DMS114 treated with DMSO at 0.1 percent for 48 hours (cell line): ENCODE results near the gene ZBTB48.
"Not testable (repeated sequence)": the region's sequence is repeated elsewhere in the genome, so short reads cannot be mapped to it uniquely, and the experiment has no call there.

Experiments
- DNase-seq: peaks from one replicate; lab custom pipeline; 2025; ENCODE audit not compliant: unreplicated experiment; lab: John Stamatoyannopoulos, UW

ZBTB48 gene

DNA sequence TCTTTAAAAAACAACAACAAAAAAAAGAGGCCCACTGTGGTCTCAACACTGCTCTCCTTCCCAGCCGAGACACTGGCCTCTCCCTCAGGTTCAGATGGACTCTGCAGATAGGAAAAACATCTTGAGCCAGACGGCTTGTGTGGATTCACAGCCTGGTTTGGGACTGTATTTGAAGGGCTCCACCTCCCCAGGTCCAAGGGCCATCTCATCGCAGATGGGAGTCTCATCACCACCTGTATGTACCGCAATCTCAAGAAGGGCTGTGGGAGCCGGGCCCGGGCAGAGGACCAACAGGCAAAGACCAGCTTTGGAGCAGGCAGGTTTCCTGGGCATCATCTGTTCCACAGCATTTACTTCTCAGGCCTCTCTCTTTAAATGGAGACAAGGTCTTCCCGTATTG lies 10.3 kb downstream of the ZBTB48 start:
- no peak for DNase-seq

GRCh38 chr1:6591222-6591621 lies 11.4 kb downstream of the ZBTB48 start:
- no peak for DNase-seq

DNA sequence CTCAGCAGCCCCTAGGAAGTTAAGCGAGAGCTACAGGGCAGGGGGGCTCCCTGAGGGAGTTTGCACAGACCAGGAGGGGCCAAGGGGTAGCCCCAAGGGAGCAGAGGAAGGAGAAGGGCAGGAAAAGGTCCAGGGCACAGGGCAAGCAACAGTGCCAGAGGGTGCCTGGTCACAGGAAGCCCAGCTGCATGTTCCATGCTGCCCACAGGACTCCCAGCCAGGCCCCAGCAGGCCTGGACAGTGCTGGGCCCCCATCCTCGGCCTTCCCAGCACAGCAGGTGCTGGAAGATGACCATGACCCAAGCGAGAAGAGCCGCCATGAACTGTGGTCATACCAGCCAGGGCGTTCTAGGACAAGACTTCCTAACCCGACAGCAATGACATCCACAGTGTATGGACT lies 11.8 kb downstream of the ZBTB48 start:
- no peak for DNase-seq

- no peak for DNase-seq
These were observed 12.6 kb downstream of the ZBTB48 start for GRCh38 chr1:6592441-6592840.

- DNase-seq: no peak
These were observed 13.2 kb downstream of the ZBTB48 start for GRCh38 chr1:6592865-6593593.

- no peak for DNase-seq
These were observed 14.0 kb downstream of the ZBTB48 start for GRCh38 chr1:6593810-6594209.

DNA sequence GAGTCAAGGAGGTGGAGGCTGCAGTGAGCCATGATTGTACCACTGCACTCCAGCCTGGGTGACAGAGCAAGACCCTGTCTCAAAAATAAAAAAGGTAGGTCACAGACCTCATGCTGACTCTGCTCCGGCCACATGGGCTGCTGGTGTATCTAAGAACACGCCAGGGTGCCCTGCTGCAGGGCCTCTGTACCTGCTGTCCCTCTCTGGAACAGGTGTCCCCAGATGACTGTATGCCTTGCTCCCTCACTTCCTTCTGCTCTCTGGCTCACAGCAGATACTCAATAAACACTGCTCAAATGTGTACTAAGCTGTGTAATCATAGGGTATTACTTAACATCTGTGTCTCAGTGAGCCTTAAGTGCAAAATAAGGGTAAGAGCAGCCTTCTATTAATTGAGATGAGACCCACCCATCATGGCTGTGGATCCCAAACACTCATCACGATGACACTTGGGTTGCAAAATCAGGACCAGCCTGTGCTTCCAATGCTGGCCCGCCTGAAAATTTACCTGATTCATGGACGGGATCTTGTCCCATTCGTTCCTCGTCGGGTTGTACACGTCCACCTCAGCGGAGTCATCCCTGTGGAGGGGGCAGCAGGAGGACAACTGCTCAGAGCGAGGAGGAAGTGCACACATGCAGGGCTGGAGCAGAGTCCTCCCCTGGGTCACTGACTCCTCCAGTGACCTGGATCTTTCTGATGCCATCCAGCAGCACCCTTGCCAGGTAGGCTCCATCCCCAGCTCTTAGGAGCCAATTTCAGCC lies 15.4 kb downstream of the ZBTB48 start:
- no peak for DNase-seq

GRCh38 chr1:6596351-6596750 lies 16.6 kb downstream of the ZBTB48 start:
- DNase-seq: no peak

GRCh38 chr1:6596886-6597776 lies 17.3 kb downstream of the ZBTB48 start:
- DNase-seq: no peak

DNA sequence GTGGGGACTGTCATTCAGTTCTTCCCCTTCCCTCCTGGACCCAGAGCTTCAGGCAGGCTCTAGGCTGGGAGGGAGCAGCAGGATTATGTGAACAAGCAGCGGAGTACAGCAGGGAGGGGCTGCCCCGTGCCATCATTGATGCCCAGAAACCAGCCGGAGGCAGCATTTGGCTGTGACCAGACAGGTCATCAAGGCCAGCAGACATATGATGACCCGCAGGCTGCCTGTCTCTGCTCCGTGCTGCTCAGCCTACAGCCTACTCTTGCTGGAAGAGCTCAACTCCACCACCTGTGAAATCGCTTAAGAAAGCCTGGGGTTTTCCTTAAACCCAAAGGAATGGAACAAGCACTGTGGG lies 18.0 kb downstream of the ZBTB48 start:
- DNase-seq: no peak

DNA sequence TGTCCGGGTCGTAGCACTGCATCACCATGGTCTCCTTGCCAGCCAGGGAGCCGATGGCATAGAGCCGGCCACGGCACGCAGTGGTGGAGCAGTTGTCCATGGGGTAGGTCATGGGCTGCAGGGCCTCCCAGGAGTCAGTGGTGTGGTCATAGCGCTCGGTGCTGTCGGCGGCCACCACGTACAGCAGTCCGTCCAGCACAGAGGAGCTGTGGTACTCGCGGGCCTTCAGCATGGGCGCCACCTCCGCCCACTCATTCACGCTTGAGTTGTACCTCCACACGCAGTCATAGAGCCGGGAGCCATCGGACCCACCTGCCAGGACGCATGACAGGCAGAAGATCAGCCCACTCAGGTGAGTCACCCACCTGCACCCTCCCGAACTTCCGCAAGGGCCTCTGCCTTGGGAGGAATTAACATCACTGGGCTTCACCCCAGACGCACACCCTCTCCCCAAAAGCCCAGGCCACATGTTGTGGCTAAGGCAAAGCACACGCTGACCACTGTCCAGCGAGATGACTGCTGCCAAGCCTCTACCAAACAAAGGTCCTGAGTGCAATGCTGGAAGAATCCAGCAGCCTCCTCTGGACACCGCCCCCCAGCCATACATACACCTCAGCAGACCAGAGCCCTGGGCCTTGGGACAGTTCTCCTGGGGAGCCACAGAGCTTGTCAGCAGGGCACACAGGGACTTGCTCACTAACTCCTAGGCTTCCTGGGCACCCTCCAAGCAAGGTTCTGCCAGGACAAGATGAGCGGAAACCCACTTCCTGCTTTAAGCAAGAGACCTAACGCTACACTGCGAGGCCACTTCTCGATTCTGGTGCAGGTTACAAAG lies 19.6 kb downstream of the ZBTB48 start:
- no peak for DNase-seq

- not testable (repeated sequence) for DNase-seq
These were observed 20.2 kb downstream of the ZBTB48 start for GRCh38 chr1:6599991-6600390.

- no peak for DNase-seq
These were observed 20.7 kb downstream of the ZBTB48 start for GRCh38 chr1:6600410-6601048.

DNA sequence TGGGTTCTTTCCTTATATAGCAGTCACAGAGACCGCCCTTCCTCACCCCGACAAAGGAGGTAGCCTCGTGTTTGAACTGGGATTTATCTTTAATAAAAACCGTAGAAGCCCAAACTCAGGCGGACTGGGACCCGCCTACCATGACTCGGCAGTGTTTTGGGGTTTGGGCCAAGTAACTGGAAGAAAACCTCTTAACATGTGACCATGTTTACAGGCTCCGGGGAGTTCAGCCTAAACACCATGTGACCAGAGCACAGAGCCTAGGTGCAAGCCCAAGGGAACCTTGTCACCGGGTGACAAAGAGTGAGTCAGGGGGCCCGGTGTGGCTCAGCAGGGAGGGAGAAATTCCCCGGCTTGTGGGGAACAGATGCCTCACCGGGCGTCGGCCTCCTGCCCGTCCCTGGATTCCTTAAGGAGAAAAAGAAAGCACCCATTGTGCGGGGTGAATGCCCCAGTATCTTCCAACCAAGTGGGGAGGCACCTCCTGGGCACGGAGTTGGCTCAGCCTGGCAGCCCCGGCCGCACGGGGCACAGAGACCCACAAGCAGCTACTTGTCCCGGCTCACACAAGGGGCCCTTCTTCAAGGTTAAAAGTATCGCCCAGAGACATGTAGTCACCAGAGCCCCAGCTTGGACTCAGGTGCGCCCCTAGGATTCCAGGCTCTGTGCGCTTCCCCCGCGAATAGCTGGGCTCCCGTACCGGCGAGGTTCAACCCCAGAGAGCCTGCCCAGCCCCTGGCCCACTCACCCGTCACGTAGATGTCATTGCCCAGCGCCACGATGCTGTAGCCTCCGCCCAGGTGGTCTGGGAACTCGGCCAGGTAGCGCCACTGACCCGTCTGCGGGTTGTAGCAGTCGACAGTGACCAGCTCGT lies 21.5 kb downstream of the ZBTB48 start:
- DNase-seq: no peak

DNA sequence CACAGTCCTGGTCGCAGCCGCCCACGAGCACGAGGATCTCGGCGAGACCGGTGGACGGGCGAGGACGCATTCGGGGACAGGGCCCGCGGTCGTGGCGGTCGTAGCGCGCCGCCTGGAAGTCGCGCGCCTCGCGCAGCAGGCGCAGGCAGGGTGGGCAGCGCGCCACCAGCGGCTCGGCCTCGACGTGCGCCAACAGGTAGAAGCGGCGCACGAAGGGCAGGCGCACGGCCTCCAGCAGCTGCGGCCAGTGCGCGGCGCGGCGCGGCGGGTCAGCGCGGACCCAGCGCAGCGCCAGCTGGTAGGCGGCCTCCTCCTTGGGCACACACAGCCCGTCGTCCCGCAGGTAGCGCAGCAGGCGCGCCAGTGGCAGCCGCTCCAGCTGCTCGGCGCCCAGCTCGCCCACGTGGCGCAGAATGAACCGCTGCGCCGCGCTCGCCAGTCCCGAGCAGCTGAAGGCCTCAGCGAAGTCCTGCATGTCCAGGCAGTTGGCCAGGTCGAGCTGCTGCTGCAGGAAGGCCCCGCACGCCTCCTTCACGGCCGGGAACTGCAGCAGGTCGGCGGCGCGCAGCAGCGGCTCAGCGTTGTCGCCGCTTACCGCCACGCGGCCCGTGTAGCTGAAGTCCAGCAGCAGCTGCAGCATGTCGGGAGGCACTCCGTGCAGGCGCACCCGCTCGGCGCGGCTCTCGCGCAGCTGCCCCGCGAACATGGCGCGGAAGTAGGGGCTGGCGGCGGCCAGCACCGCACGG lies 22.3 kb downstream of the ZBTB48 start:
- peak; percentile 50 for DNase-seq

DNA sequence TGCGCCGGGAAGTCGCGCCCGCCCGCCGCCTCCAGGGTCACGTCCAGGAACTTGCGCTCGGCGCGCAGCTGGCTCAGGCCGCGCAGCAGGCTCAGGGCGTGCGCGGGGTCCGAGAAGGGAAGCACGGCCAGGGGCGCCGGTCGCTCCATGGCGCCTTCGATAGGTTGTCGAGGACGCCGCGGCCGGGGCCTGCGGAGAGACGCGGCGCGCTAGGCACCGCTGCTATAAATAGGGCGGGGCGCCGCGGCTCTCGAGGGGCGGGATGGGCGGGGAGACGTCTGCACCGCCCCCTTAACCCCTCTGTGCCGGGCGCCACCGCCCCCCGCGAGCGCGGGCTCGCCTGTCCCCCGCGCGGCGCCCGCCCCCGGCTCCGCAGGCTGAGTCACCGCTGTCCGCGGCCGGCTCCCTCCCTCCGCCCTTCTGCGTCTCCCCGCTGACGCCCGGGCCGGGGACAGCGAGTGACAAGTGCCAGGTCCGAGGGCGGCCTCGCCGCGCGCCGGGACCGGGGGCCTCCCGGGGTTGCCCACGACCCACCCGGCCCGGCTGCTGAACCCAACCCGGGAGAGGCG lies 23.0 kb downstream of the ZBTB48 start, which contains the start of gene KLHL21:
TSS of gene KLHL21 (minus strand) at position 201 of the 569 bp plus-strand sequence. CDS start at position 149, 52 bp downstream.
- DNase-seq: peak; percentile 60

DNA sequence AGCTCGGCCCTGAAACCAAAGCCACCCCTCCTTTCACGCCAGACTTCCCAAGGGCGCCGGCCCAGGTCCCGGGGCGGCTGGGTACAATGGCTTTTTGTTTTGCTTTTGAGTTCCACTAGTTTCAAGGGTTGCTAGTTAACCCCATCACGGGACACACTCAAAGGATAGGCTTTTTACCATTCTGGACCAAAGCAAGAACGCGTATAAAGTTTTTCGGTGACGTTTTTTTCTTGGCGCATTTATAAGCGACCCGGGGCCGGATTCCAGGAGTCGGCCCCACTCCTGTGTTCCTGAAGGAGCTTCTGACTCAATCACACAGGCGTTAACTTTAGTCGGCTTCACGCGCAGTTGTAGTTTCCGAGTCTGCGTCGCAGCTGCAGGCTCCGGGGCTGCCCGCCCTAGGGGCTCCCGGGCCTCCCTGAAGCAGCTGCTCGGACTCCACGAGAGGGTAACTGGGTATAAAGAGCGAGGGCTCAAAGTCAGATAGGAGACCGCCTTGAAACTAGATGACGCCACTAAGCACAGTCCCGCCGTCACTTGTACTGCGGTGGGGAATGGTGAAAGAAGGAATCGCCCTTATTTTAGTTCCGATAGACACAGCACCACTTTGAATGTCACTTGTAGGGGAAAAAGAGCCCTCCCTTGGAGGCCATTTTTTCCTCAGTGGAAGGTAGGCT lies 23.6 kb downstream of the ZBTB48 start:
- peak; percentile 83 for DNase-seq
